ENCODE results near the gene BMS1.
"Not testable (repeated sequence)": the region's sequence is repeated elsewhere in the genome, so short reads cannot be mapped to it uniquely, and the experiment has no call there.

Gene BMS1

GRCh38 chr10:42790835-42791234 is 8.2 kb downstream of the BMS1 start:
- DNase-seq, result no peak

- DNase-seq, result no peak
These were observed 13.1 kb downstream of the BMS1 start for GRCh38 chr10:42795701-42796100.

GRCh38 chr10:42801135-42801534 is 18.5 kb downstream of the BMS1 start:
- DNase-seq, result no peak

GRCh38 chr10:42802876-42803275 is 20.3 kb downstream of the BMS1 start:
- DNase-seq, result no peak

GRCh38 chr10:42809676-42810075 is 27.1 kb downstream of the BMS1 start:
- DNase-seq, result no peak

GRCh38 chr10:42812028-42812427 is 29.4 kb downstream of the BMS1 start:
- no peak for DNase-seq

- not testable (repeated sequence) for DNase-seq
These were observed 31.5 kb downstream of the BMS1 start for GRCh38 chr10:42813989-42814687.

GRCh38 chr10:42816334-42816733 is 33.7 kb downstream of the BMS1 start:
- DNase-seq, result not testable (repeated sequence)

GRCh38 chr10:42816912-42817311 is 34.3 kb downstream of the BMS1 start:
- no peak for DNase-seq

GRCh38 chr10:42817417-42817816 is 34.8 kb downstream of the BMS1 start:
- DNase-seq, result not testable (repeated sequence)

- not testable (repeated sequence) for DNase-seq
These were observed 44.2 kb downstream of the BMS1 start for GRCh38 chr10:42826759-42827158.

- DNase-seq, result no peak
These were observed 44.6 kb downstream of the BMS1 start for GRCh38 chr10:42827201-42827600.

GRCh38 chr10:42828391-42828790 is 45.8 kb downstream of the BMS1 start:
- not testable (repeated sequence) for DNase-seq

- no peak for DNase-seq
These were observed 47.6 kb downstream of the BMS1 start for GRCh38 chr10:42830237-42830636.

GRCh38 chr10:42836096-42836495 is 53.5 kb downstream of the BMS1 start:
- no peak for DNase-seq

- no peak for DNase-seq
These were observed 54.3 kb downstream of the BMS1 start for GRCh38 chr10:42836771-42837468.

- not testable (repeated sequence) for DNase-seq
These were observed 62.2 kb downstream of the BMS1 start for GRCh38 chr10:42844810-42845209.

- DNase-seq, result not testable (repeated sequence)
These were observed 64.7 kb downstream of the BMS1 start for GRCh38 chr10:42847261-42847660.

GRCh38 chr10:42850931-42851330 is 68.3 kb downstream of the BMS1 start:
- DNase-seq, result no peak

- no peak for DNase-seq
These were observed 76.7 kb downstream of the BMS1 start for GRCh38 chr10:42859256-42859655.

GRCh38 chr10:42860016-42860415 is 77.4 kb downstream of the BMS1 start:
- DNase-seq, result not testable (repeated sequence)

- DNase-seq, result not testable (repeated sequence)
These were observed 80.2 kb downstream of the BMS1 start for GRCh38 chr10:42862801-42863200.

GRCh38 chr10:42864575-42864974 is 82.0 kb downstream of the BMS1 start:
- no peak for DNase-seq

GRCh38 chr10:42865716-42866114 is 83.1 kb downstream of the BMS1 start:
- no peak for DNase-seq
